GM23248 (cell line): Measurements from ENCODE around the gene CD37. TPM values are rescaled to one million over a fixed set of nuclear protein-coding genes. Genes with fewer than 3 reads are reported as not detected.
"Not testable (repeated sequence)": the region's sequence is repeated elsewhere in the genome, so short reads cannot be mapped to it uniquely, and the experiment has no call there.

Source experiments
- DNase-seq: peaks from one replicate; pipeline ENCODE4 v3.0.0-alpha.2; 2015
- H2AFZ ChIP-seq: fragments of 200-600 bp; sonication (generic); 2 replicates; pipeline ENCODE4 v1.6.1; 2016; ENCODE audit warnings: antibody characterized with exemption
- H3F3A ChIP-seq: fragments of 200-600 bp; sonication (generic); 2 replicates; pipeline ENCODE4 v1.6.1; 2016; ENCODE audit warnings: mild to moderate bottlenecking, antibody characterized with exemption, mixed run types; ENCODE audit not compliant: insufficient read depth
- H3K27ac ChIP-seq: fragments of 200-600 bp; sonication (generic); 2 replicates; pipeline ENCODE4 v1.5.1; 2016; ENCODE audit warnings: mild to moderate bottlenecking
- H3K27me3 ChIP-seq: fragments of 200-600 bp; sonication (generic); replicated peaks from 2 replicates; pipeline ENCODE4 v1.6.1; 2016; ENCODE audit warnings: mild to moderate bottlenecking; ENCODE audit not compliant: insufficient read depth
- H3K36me3 ChIP-seq: fragments of 200-600 bp; sonication (generic); 2 replicates; pipeline ENCODE4 v1.6.1; 2016; ENCODE audit warnings: low read depth, mild to moderate bottlenecking
- H3K4me1 ChIP-seq: fragments of 200-600 bp; sonication (generic); 2 replicates; pipeline ENCODE4 v1.6.1; 2016; ENCODE audit warnings: mild to moderate bottlenecking; ENCODE audit not compliant: insufficient read depth
- H3K4me2 ChIP-seq: fragments of 200-600 bp; sonication (generic); one replicate; pipeline ENCODE4 v1.6.1; 2016; ENCODE audit warnings: mild to moderate bottlenecking; ENCODE audit not compliant: unreplicated experiment
- H3K4me3 ChIP-seq: fragments of 200-600 bp; sonication (generic); 2 replicates; pipeline ENCODE4 v1.5.1; 2016; ENCODE audit warnings: mild to moderate bottlenecking
- H3K79me2 ChIP-seq: fragments of 200-600 bp; sonication (generic); 2 replicates; pipeline ENCODE4 v1.6.1; 2016; ENCODE audit warnings: mild to moderate bottlenecking; ENCODE audit not compliant: insufficient read depth
- H3K9ac ChIP-seq: fragments of 200-600 bp; sonication (generic); 2 replicates; pipeline ENCODE4 v1.6.1; 2016; ENCODE audit warnings: mild to moderate bottlenecking
- H3K9me2 ChIP-seq: fragments of 200-600 bp; sonication (generic); 2 replicates; pipeline ENCODE4 v1.6.1; 2016; ENCODE audit warnings: mixed run types, mild to moderate bottlenecking, moderate library complexity; ENCODE audit not compliant: insufficient read depth
- H3K9me3 ChIP-seq: fragments of 200-600 bp; sonication (generic); one replicate; pipeline ENCODE4 v1.6.1; 2017; ENCODE audit warnings: low read depth
- H4K20me1 ChIP-seq: fragments of 200-600 bp; sonication (generic); 2 replicates; pipeline ENCODE4 v1.6.0; 2016; ENCODE audit not compliant: insufficient read depth
- EZH2 ChIP-seq: fragments of 200-600 bp; sonication (generic); IDR thresholded peaks from 2 replicates; pipeline ENCODE4 v1.6.1; 2018; ENCODE audit warnings: antibody characterized with exemption, mild to moderate bottlenecking; ENCODE audit not compliant: insufficient read depth, poor library complexity, severe bottlenecking
- EZH2phosphoT487 ChIP-seq: fragments of 200-600 bp; sonication (generic); IDR thresholded peaks from 2 replicates; pipeline ENCODE4 v1.6.1; 2018; ENCODE audit warnings: antibody characterized with exemption, moderate library complexity, mild to moderate bottlenecking, low read depth; ENCODE audit not compliant: insufficient read depth
- WGBS, 2 experiments: methylation state at CpG; one replicate each; pipeline ENCODE4 v1.1.6; 2015 to 2017; ENCODE audit warnings: low lambda C conversion rate in 2 of 2, low coverage in 1 of 2; ENCODE audit errors: missing lambda C conversion rate in 2 of 2; 5-methylcytosine and 5-hydroxymethylcytosine counted together
- in situ Hi-C: fragments of 300-500 bp; cut with MboI; formaldehyde crosslinking; loops from 2 replicates; pipeline ENCODE4 v1.15.0; 2020
- polyA plus RNA-seq: library from polyadenylated mRNA; unstranded; fragments of >200 nt; fragmentation: Nextera tagmentation; extraction: Ambion mirVana; gene quantifications from 2 replicates; pipeline ENCODE4 v1.2.1, GENCODE V29; 2016
- total RNA-seq: library from RNA; depleted of rRNA; stranded (reverse); fragments of >200 nt; shearing (Covaris generic); gene quantifications from 2 replicates; pipeline ENCODE4 v1.2.3, GENCODE V29; 2014

Gene CD37
- total and polyA plus RNA-seq, 2 experiments from 2014 or later = 1.8 TPM; not detected in 1

DNA sequence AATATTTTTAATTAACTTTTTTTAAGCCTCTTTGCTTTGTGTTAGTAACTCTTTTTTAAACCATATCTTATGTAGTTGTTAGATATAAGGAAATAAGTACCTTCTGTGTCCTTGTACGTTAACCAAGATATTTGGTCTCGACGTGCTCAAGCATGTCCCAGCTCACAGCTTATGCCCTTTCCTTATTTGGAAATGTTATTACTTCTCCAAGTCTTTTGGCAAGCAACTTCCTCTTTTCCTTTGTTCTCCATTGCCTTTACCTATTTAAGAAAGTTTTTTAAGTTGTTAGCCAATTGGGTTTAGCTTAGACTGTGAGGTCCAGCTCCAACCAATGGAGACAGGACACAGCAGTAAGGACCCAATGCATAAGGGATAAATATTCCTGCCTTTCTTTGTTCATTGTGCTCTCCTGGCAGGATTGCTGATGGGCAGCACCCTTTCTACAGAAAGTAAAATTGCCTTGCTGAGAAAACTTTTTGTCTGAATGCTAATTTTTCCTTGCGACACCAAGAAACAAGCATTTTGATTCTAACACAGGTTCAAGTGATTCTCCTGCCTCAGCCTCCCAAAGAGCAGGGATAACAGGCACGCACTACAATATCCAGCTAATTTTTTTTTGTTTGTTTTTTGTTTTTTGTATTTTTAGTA, 33.6 kb downstream of the CD37 start:
- TF ChIP-seq EZH2 (no peak), EZH2phosphoT487 (no peak)
- H3K4me2 ChIP-seq = no peak overlapping the region
- no peaks in the 10 kb centered on the region for H3K9me3 ChIP-seq
- no peak overlapping the region for H3K9ac ChIP-seq
- H4K20me1 ChIP-seq = no peaks in the 10 kb centered on the region
- no peaks in the 10 kb centered on the region for H3K4me1 ChIP-seq
- no peaks in the 10 kb centered on the region; the same call in none of the 2 replicates for H3K27me3 ChIP-seq
- H2AFZ ChIP-seq = no peak overlapping the region
- no peaks in the 10 kb centered on the region for H3K9me2 ChIP-seq
- DNase-seq = no peak
- 70 to 73% methylated on average over 5 of the region's 5 CpGs for WGBS, 2 experiments
- no peaks in the 10 kb centered on the region for H3F3A ChIP-seq
- H3K27ac ChIP-seq = no peak overlapping the region
- in situ Hi-C loops = no loop called here
- no peak overlapping the region for H3K4me3 ChIP-seq
- H3K36me3 ChIP-seq = no peaks in the 10 kb centered on the region
- H3K79me2 ChIP-seq = no peaks in the 10 kb centered on the region

DNA sequence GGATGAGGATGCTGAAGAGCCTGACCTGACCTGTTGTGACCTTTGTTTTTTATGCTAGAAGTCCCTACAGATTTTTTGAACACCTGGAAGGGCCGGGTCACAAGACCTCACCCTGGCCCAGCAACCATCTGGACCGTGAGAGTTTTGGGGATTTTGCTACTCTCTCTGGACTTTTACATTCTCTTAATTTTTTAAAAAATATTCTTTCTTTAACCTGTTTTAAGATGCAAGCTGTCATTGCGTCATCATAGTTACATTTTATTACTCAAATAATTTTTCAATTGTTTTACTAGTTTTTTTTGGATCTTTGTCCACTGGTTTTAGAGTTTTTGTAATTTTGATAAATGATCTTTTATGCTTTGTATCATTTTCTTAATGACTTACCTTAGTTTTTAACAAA, 36.0 kb downstream of the CD37 start:
- no peaks in the 10 kb centered on the region for H3K9me3 ChIP-seq
- no peak for TF ChIP-seq EZH2
- no peak for TF ChIP-seq EZH2phosphoT487
- H3K27me3 ChIP-seq = no peaks in the 10 kb centered on the region; the same call in none of the 2 replicates
- no peak for DNase-seq
- no peaks in the 10 kb centered on the region for H3K36me3 ChIP-seq
- H2AFZ ChIP-seq = no peak overlapping the region
- H3K4me1 ChIP-seq = no peaks in the 10 kb centered on the region
- H3K9ac ChIP-seq = no peak overlapping the region
- H3K27ac ChIP-seq = no peak overlapping the region
- no peak overlapping the region for H3K4me2 ChIP-seq
- in situ Hi-C loops = no loop called here
- H3K9me2 ChIP-seq = no peaks in the 10 kb centered on the region
- H3K79me2 ChIP-seq = no peaks in the 10 kb centered on the region
- WGBS, 2 experiments = 50 to 56% methylated on average over 3 of the region's 3 CpGs
- no peaks in the 10 kb centered on the region for H4K20me1 ChIP-seq
- no peaks in the 10 kb centered on the region for H3F3A ChIP-seq
- H3K4me3 ChIP-seq = no peak overlapping the region

DNA sequence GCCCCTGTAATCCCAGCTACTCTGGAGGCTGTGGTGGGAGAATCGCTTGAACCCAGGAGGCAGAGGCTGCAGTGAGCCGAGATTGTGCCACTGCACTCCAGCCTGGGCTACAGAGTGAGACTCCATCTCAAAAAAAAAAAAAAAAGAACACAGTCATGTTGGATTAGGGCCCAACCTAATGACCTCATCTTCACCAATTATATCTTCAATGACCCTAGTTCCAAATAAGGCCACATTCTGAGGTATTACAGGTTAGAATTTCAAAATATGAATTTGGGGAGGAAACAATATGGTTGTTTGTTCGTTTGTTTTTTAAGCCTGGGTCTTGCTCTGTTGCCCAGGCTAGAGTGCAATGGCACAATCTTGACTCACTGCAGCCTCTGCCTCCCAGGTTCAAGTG, 38.0 kb downstream of the CD37 start:
- H3K36me3 ChIP-seq, in situ Hi-C loops, H3K79me2 ChIP-seq, H3K9me2 ChIP-seq, H3K27ac ChIP-seq, DNase-seq, H3K9ac ChIP-seq, H3K9me3 ChIP-seq, H3F3A ChIP-seq, H4K20me1 ChIP-seq, H2AFZ ChIP-seq, H3K4me1 ChIP-seq, H3K4me2 ChIP-seq, H3K27me3 ChIP-seq, H3K4me3 ChIP-seq: not testable (repeated sequence)
- 31 to 39% methylated on average over 3 of the region's 3 CpGs for WGBS, 2 experiments

DNA sequence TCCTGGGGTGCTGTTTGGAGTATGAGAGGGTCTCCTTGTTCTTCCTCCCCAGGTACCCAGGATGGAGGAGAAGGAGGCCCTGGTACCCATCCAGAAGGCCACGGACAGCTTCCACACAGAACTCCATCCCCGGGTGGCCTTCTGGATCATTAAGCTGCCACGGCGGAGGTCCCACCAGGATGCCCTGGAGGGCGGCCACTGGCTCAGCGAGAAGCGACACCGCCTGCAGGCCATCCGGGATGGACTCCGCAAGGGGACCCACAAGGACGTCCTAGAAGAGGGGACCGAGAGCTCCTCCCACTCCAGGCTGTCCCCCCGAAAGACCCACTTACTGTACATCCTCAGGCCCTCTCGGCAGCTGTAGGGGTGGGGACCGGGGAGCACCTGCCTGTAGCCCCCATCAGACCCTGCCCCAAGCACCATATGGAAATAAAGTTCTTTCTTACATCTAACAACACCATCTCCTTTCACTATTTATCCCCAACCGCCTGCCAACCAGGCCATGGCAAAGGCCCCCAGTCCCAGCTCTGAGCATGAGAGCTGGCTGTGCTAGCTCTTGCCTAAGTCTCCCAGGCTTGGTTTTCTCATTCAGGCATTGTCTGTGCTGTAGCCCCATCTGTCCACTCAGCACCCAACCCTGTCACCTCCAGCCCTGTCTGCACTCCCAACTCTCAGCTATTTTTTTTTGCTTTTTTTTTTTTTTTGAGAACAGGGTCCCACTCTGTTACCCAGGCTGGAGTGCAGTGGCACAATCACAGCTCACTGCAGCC, 39.6 kb downstream of the CD37 start:
- 71% methylated on average over 15 to 16 of the region's 16 CpGs for WGBS, 2 experiments
- Histone ChIP-seq H3K9ac (no peak overlapping the region), H3K9me2 (no peaks in the 10 kb centered on the region), H3F3A (no peaks in the 10 kb centered on the region), H3K79me2 (no peaks in the 10 kb centered on the region), H3K27ac (no peak overlapping the region), H3K4me3 (no peak overlapping the region), H2AFZ (no peak overlapping the region), H3K27me3 (no peaks in the 10 kb centered on the region; the same call in none of the 2 replicates), H3K9me3 (no peaks in the 10 kb centered on the region), H3K4me2 (no peak overlapping the region), H4K20me1 (no peaks in the 10 kb centered on the region), H3K4me1 (no peaks in the 10 kb centered on the region), H3K36me3 (no peaks in the 10 kb centered on the region)
- DNase-seq = no peak
- in situ Hi-C loops = no loop called here
- TF ChIP-seq EZH2 (no peak), EZH2phosphoT487 (no peak)
